Body of pancreas (tissue), 4 donors: ENCODE data around the gene EDDM13.

Source experiments
- POLR2A ChIP-seq, 3 donors: fragments of 450-650 bp; IDR thresholded peaks; one replicate each; pipeline ENCODE4 v1.6.1; 2016; ENCODE audit warnings: antibody characterized with exemption in 3 of 3, mild to moderate bottlenecking in 2 of 3
- TF ChIP-seq, protein P1 (sequence below), 7 experiments: fragments of 450-650 bp in 4 of 7; fragments of 200-600 bp in 3 of 7; sonication (generic) in 3 of 7; IDR thresholded peaks; one replicate each; pipeline ENCODE4 v1.5.1; 2016 to 2019; ENCODE audit warnings: antibody characterized with exemption in 7 of 7

DNA sequence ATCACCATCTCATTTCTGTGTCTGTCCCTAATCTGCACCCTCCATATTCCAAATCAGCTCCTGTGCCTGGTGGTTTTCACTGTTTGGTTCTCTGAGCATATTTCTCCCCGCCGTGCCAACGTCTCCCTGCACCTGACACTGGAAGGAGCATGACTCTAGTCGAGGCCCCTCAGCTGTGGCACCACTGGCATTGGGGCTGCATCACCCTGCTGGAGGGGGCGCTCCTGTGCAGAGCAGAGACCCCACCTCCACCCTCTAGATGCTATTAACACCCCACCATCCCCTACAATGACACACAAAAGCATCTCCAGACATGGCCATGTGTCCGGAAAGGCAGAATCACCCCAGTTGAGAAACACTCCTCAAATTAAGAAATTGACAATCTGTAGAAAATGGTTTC, 49.6 kb upstream of the EDDM13 start:
- TF ChIP-seq, protein P1, sequence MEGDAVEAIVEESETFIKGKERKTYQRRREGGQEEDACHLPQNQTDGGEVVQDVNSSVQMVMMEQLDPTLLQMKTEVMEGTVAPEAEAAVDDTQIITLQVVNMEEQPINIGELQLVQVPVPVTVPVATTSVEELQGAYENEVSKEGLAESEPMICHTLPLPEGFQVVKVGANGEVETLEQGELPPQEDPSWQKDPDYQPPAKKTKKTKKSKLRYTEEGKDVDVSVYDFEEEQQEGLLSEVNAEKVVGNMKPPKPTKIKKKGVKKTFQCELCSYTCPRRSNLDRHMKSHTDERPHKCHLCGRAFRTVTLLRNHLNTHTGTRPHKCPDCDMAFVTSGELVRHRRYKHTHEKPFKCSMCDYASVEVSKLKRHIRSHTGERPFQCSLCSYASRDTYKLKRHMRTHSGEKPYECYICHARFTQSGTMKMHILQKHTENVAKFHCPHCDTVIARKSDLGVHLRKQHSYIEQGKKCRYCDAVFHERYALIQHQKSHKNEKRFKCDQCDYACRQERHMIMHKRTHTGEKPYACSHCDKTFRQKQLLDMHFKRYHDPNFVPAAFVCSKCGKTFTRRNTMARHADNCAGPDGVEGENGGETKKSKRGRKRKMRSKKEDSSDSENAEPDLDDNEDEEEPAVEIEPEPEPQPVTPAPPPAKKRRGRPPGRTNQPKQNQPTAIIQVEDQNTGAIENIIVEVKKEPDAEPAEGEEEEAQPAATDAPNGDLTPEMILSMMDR (IDR thresholded peaks at IDR 0.05), result no peak
- TF ChIP-seq POLR2A (IDR thresholded peaks at IDR 0.05), result no peak
